K562 (cell line): ENCODE data around the gene PMFBP1. TPM values are rescaled to one million over a fixed set of nuclear protein-coding genes. Genes with fewer than 3 reads are reported as not detected.

ENCODE experiments used
- CEBPB ChIP-seq: fragments of 450-650 bp; IDR thresholded peaks from 2 replicates; pipeline ENCODE4 v1.6.1; 2016; ENCODE audit warnings: missing genetic modification characterization, missing compliant biosample characterization
- HOXB6 ChIP-seq: fragments of 250-450 bp; sonication (Bioruptor Pico); IDR thresholded peaks from 2 replicates; pipeline ENCODE4 v1.5.1; 2022; ENCODE audit warnings: mild to moderate bottlenecking, borderline replicate concordance
- JUND ChIP-seq, 2 experiments: IDR thresholded peaks; 2 replicates in 1 of 2; 3 replicates in 1 of 2; pipeline ENCODE4 v1.6.1; 2011; ENCODE audit warnings: borderline replicate concordance in 2 of 2, low read depth in 2 of 2, low read length in 2 of 2, improper control_type of control experiment in 1 of 2, missing biosample characterization in 1 of 2, missing genetic modification characterization in 1 of 2, missing genetic modification reagents in 1 of 2
- KDM5B ChIP-seq: fragments of 200-600 bp; sonication (generic); IDR thresholded peaks from 2 replicates; pipeline ENCODE4 v1.6.1; 2012; ENCODE audit warnings: low read depth, mild to moderate bottlenecking, moderate library complexity, low read length, control low read depth, inconsistent platforms; ENCODE audit not compliant: insufficient replicate concordance
- L3MBTL2 ChIP-seq: fragments of 450-650 bp; IDR thresholded peaks from 2 replicates; pipeline ENCODE4 v1.6.1; 2016; ENCODE audit warnings: mild to moderate bottlenecking, moderate library complexity
- PBX2 ChIP-seq, 2 experiments: IDR thresholded peaks in 1 of 2; conservative IDR thresholded peaks in 1 of 2; 2 replicates each; pipeline ENCODE4 v1.6.1; 2016; ENCODE audit warnings: low read depth in 2 of 2, mild to moderate bottlenecking in 1 of 2, missing compliant biosample characterization in 1 of 2, missing genetic modification characterization in 1 of 2, moderate library complexity in 1 of 2
- PTRF ChIP-seq: fragments of 450-650 bp; IDR thresholded peaks from 2 replicates; pipeline ENCODE4 v1.6.1; 2016; ENCODE audit warnings: mild to moderate bottlenecking, missing genetic modification characterization, missing compliant biosample characterization
- RB1 ChIP-seq: fragments of 450-650 bp; IDR thresholded peaks from 2 replicates; pipeline ENCODE4 v1.6.1; 2017; ENCODE audit warnings: low read depth, mild to moderate bottlenecking
- RBBP5 ChIP-seq: fragments of 200-600 bp; sonication (generic); IDR thresholded peaks from 2 replicates; pipeline ENCODE4 v1.6.1; 2012; ENCODE audit warnings: borderline replicate concordance, mild to moderate bottlenecking, low read length, control low read depth, inconsistent platforms; ENCODE audit not compliant: insufficient read depth, poor library complexity, severe bottlenecking
- RUNX1 ChIP-seq: sonication (generic); IDR thresholded peaks from 2 replicates; pipeline ENCODE4 v1.6.1; 2016; ENCODE audit warnings: antibody characterized with exemption, low read depth
- SMARCB1 ChIP-seq: IDR thresholded peaks from 2 replicates; pipeline ENCODE4 v1.6.1; 2011; ENCODE audit warnings: improper control_type of control experiment, low read depth; ENCODE audit not compliant: insufficient read length
- TCF7 ChIP-seq: sonication (generic); IDR thresholded peaks from 2 replicates; pipeline ENCODE4 v1.6.1; 2016; ENCODE audit warnings: antibody characterized with exemption, borderline replicate concordance
- THAP12 ChIP-seq: fragments of 250-450 bp; sonication (Bioruptor Pico); IDR thresholded peaks from 2 replicates; pipeline ENCODE4 v1.9.0; 2021; ENCODE audit warnings: mild to moderate bottlenecking, inconsistent platforms
- TRIM25 ChIP-seq: fragments of 450-650 bp; IDR thresholded peaks from 2 replicates; pipeline ENCODE4 v1.7.0; 2016; ENCODE audit warnings: borderline replicate concordance
- ZNF133 ChIP-seq: fragments of 250-450 bp; sonication (Bioruptor Pico); IDR thresholded peaks from 2 replicates; pipeline ENCODE4 v1.4.0; 2020; ENCODE audit warnings: mild to moderate bottlenecking
- ZNF239 ChIP-seq: fragments of 250-450 bp; sonication (Bioruptor Pico); IDR thresholded peaks from 2 replicates; pipeline ENCODE4 v1.4.0; 2020; ENCODE audit warnings: mild to moderate bottlenecking
- polyA plus RNA-seq, 8 experiments: library from polyadenylated mRNA; depleted of rRNA in 4 of 8; stranded (reverse) in 5 of 8; unstranded in 3 of 8; fragments of >200 nt; fragmentation: Nextera tagmentation in 2 of 8; fragmentation: Illumina TruSeq in 1 of 8; extraction: Ambion mirVana in 2 of 8; extraction: Trizol in 1 of 8; gene quantifications; 2 replicates each; pipeline versions ENCODE4 v1.2.1 to v1.2.3, GENCODE V29; 2011 to 2014; ENCODE audit warnings: inconsistent platforms in 1 of 8, missing spikeins in 1 of 8
- total RNA-seq, 7 experiments: library from RNA; depleted of rRNA in 6 of 7; stranded (reverse); fragments of >200 nt in 6 of 7; fragmentation: Illumina TruSeq in 2 of 7; extraction: Trizol in 2 of 7; gene quantifications; 2 replicates each; pipeline versions ENCODE4 v1.2.1 to v1.2.3, GENCODE V29; 2011 to 2021; ENCODE audit warnings: low replicate concordance in 1 of 7

Gene PMFBP1
- total and polyA plus RNA-seq, 9 of the 15 experiments (the other 6 are each of a cell fraction or from before 2014, with no cell fraction given), result 0.13 to 0.91 (median 0.47) TPM

- TF ChIP-seq PBX2 (CRISPR knock-in tag; IDR thresholded peaks at IDR 0.05; ENCODE audit: low read depth) (no peak), PBX2 (tag; conservative IDR thresholded peaks at IDR 0.05; ENCODE audit: low read depth) (peak; percentile 70), ZNF133 (no peak), SMARCB1 (no peak), RUNX1 (no peak), ZNF239 (CRISPR knock-in tag) (no peak), TRIM25 (no peak), CEBPB (tag) (no peak), L3MBTL2 (no peak; the same call in 1 of the 2 replicates), RB1 (0 out of 2 replicates have a peak, but pooled peaks have one; percentile 14), THAP12 (peak; percentile 44; the same call in 1 of the 2 replicates), TCF7 (no peak), PTRF (tag) (no peak), RBBP5 (peak; percentile 59), JUND (IDR thresholded peaks at IDR 0.05; ENCODE audit: borderline replicate concordance, low read depth, low read length) (no peak; the same call in none of the 2 replicates), JUND (tag; IDR thresholded peaks at IDR 0.05; ENCODE audit: borderline replicate concordance, low read depth, low read length) (peak; percentile 41; the same call in 1 of the 3 replicates), HOXB6 (no peak), KDM5B (peak; percentile 89)
These were observed 78.3 kb downstream of the PMFBP1 start, which contains the start of the genes DHX38 and TXNL4B (continued) for GRCh38 chr16:72093448-72094265.
